ENCODE measurements around the gene TANGO2. TPM values are rescaled to one million over a fixed set of nuclear protein-coding genes. Genes with fewer than 3 reads are reported as not detected.
A peak's percentile ranks its signal among the peaks of the same experiment; 100 is the strongest.

TANGO2 gene
- total and polyA plus RNA-seq, 9 donors: 11.0 to 17.5 (median 13.3) TPM

- DNase-seq: peak in 1 of 5 donors; percentile 12
- TF ChIP-seq EP300 (IDR thresholded peaks at IDR 0.05): no peak
- H3K27ac ChIP-seq: no peak overlapping the region
- H3K27me3 ChIP-seq: no peaks in the 10 kb centered on the region
- intact Hi-C loops (cut with DNase I): no loop called here
- no peak overlapping the region for H3K4me3 ChIP-seq
- no peaks in the 10 kb centered on the region for H3K36me3 ChIP-seq
- no peaks in the 10 kb centered on the region for H3K9me3 ChIP-seq
- H3K4me1 ChIP-seq (ENCODE audit: insufficient read depth): peaks cover 5% of the 10 kb centered on the region
- 91 to 94% (median 94%) methylated on average over 12 of the region's 12 CpGs for WGBS, 3 donors
Observed at GRCh38 chr22:19996694-19997384, 24.1 kb upstream of the TANGO2 start.

- WGBS, 3 donors: 84 to 92% (median 87%) methylated on average over 19 of the region's 19 CpGs
- Histone ChIP-seq H3K27ac (no peak overlapping the region), H3K9me3 (no peaks in the 10 kb centered on the region), H3K36me3 (no peaks in the 10 kb centered on the region), H3K4me1 (ENCODE audit: insufficient read depth) (peaks cover 5% of the 10 kb centered on the region), H3K27me3 (no peaks in the 10 kb centered on the region), H3K4me3 (no peak overlapping the region)
- DNase-seq: peak in 1 of 5 donors; percentile 15
- intact Hi-C loops (cut with DNase I): no loop called here
- TF ChIP-seq CTCF (IDR thresholded peaks at IDR 0.05): no peak
- no peak for TF ChIP-seq POLR2A (IDR thresholded peaks at IDR 0.05)
- TF ChIP-seq EP300 (IDR thresholded peaks at IDR 0.05): no peak
Observed at GRCh38 chr22:19997561-19998231, 23.2 kb upstream of the TANGO2 start.

GRCh38 chr22:19998232-19998951, 22.5 kb upstream of the TANGO2 start:
- peaks cover 5% of the 10 kb centered on the region for H3K4me1 ChIP-seq (ENCODE audit: insufficient read depth)
- intact Hi-C loops (cut with DNase I): no loop called here

GRCh38 chr22:19998991-19999820, 21.7 kb upstream of the TANGO2 start:
- no peaks in the 10 kb centered on the region for H3K9me3 ChIP-seq
- H3K27ac ChIP-seq: no peak overlapping the region
- no peaks in the 10 kb centered on the region for H3K36me3 ChIP-seq
- intact Hi-C loops (cut with DNase I): no loop called here
- no peaks in the 10 kb centered on the region for H3K27me3 ChIP-seq
- DNase-seq: peak in 1 of 5 donors; percentile 22
- TF ChIP-seq POLR2A (IDR thresholded peaks at IDR 0.05) (no peak), CTCF (IDR thresholded peaks at IDR 0.05) (no peak), EP300 (IDR thresholded peaks at IDR 0.05) (no peak)
- H3K4me1 ChIP-seq (ENCODE audit: insufficient read depth): peaks cover 5% of the 10 kb centered on the region
- no peak overlapping the region for H3K4me3 ChIP-seq
- WGBS, 3 donors: 46 to 62% (median 56%) methylated on average over 8 of the region's 8 CpGs

More at GRCh38 chr22:19998232-19998951, 22.5 kb upstream of the TANGO2 start:
- Histone ChIP-seq H3K4me3 (no peak overlapping the region), H3K36me3 (no peaks in the 10 kb centered on the region), H3K27ac (no peak overlapping the region), H3K27me3 (no peaks in the 10 kb centered on the region), H3K9me3 (no peaks in the 10 kb centered on the region)
- TF ChIP-seq EP300 (IDR thresholded peaks at IDR 0.05) (no peak), CTCF (IDR thresholded peaks at IDR 0.05) (no peak), POLR2A (IDR thresholded peaks at IDR 0.05) (no peak)
- WGBS, 3 donors: 31 to 43% (median 43%) methylated on average over 14 to 16 of the region's 16 CpGs
- DNase-seq: peak in 1 of 5 donors; percentile 15
